PC-3 (cell line): ENCODE measurements around the gene ZNF417. TPM values are rescaled to one million over a fixed set of nuclear protein-coding genes. Genes with fewer than 3 reads are reported as not detected.
A peak's percentile ranks its signal among the peaks of the same experiment; 100 is the strongest.
"Not testable (repeated sequence)": the region's sequence is repeated elsewhere in the genome, so short reads cannot be mapped to it uniquely, and the experiment has no call there.

Experiments used
- ATAC-seq: fragments of 200-7000 bp; cut with Tn5 transposase; 2 replicates; pipeline ENCODE4 v1.9.1; 2020; ENCODE audit warnings: mild to moderate bottlenecking, moderate library complexity
- Bru-seq: library from RNA; stranded (reverse); fragments of 400-500 nt; gene quantifications from one replicate; lab custom pipeline; 2021; lab: Mats Ljungman, UMichigan
- BruChase-seq, 2 experiments: library from RNA; stranded (reverse); fragments of 400-500 nt; gene quantifications; one replicate each; lab custom pipeline; 2021; lab: Mats Ljungman, UMichigan
- BruUV-seq: library from RNA; stranded (reverse); fragments of 400-500 nt; replicated peaks from 2 replicates; lab custom pipeline; 2021; lab: Mats Ljungman, UMichigan
- CTCF ChIA-PET: fragments of 300-600 bp; sonication (Branson Sonifier 250); formaldehyde crosslinking; loops from one replicate; lab custom pipeline; 2022; ENCODE audit warnings: antibody characterized with exemption; lab: Charles Lee
- POLR2A ChIA-PET: fragments of 300-600 bp; sonication (Branson Sonifier 250); formaldehyde crosslinking; loops from one replicate; lab custom pipeline; 2022; ENCODE audit warnings: antibody characterized with exemption; ENCODE audit not compliant: unreplicated experiment; lab: Charles Lee
- DNase-seq: peaks from one replicate; pipeline ENCODE4 v3.0.0-alpha.2; 2015
- H2AFZ ChIP-seq: fragments of 300-600 bp; sonication (generic); 2 replicates; pipeline ENCODE4 v1.6.0; 2016; ENCODE audit warnings: antibody characterized with exemption, low read length
- H3F3A ChIP-seq: fragments of 300-600 bp; sonication (generic); one replicate; pipeline ENCODE4 v1.6.0; 2017; ENCODE audit warnings: antibody characterized with exemption, low read length, control low read depth, mild to moderate bottlenecking; ENCODE audit not compliant: unreplicated experiment
- H3K27ac ChIP-seq: fragments of 300-600 bp; sonication (generic); 2 replicates; pipeline ENCODE4 v1.5.1; 2016; ENCODE audit warnings: mild to moderate bottlenecking, low read length
- H3K27me3 ChIP-seq: fragments of 300-600 bp; sonication (generic); 2 replicates; pipeline ENCODE4 v1.6.1; 2016; ENCODE audit warnings: low read length, mixed read lengths
- H3K36me3 ChIP-seq: fragments of 300-600 bp; sonication (generic); 2 replicates; pipeline ENCODE4 v1.6.1; 2016; ENCODE audit warnings: low read depth, mixed run types, low read length, mixed read lengths
- H3K4me1 ChIP-seq: fragments of 300-600 bp; sonication (generic); 2 replicates; pipeline ENCODE4 v1.5.1; 2016; ENCODE audit warnings: low read length; ENCODE audit not compliant: insufficient read depth
- H3K4me2 ChIP-seq: fragments of 300-600 bp; sonication (generic); 2 replicates; pipeline ENCODE4 v1.6.0; 2016; ENCODE audit warnings: low read length
- H3K4me3 ChIP-seq: fragments of 300-600 bp; sonication (generic); 2 replicates; pipeline ENCODE4 v1.5.1; 2016; ENCODE audit warnings: mild to moderate bottlenecking, low read length, mixed read lengths
- H3K79me2 ChIP-seq: fragments of 300-600 bp; sonication (generic); 2 replicates; pipeline ENCODE4 v1.6.1; 2017; ENCODE audit warnings: low read length, mixed read lengths
- H3K9ac ChIP-seq: fragments of 300-600 bp; sonication (generic); 2 replicates; pipeline ENCODE4 v1.6.0; 2016; ENCODE audit warnings: mild to moderate bottlenecking, low read length
- H3K9me2 ChIP-seq: fragments of 300-600 bp; sonication (generic); replicated peaks from 2 replicates; pipeline ENCODE4 v1.6.1; 2016; ENCODE audit warnings: mixed run types, low read length, mixed read lengths
- H3K9me3 ChIP-seq: fragments of 300-600 bp; sonication (generic); 2 replicates; pipeline ENCODE4 v1.6.1; 2016; ENCODE audit warnings: low read length, mixed read lengths
- H4K20me1 ChIP-seq: fragments of 300-600 bp; sonication (generic); 2 replicates; pipeline ENCODE4 v1.6.1; 2016; ENCODE audit warnings: low read length, mixed read lengths
- CTCF ChIP-seq: fragments of 300-600 bp; sonication (generic); conservative IDR thresholded peaks from 2 replicates; pipeline ENCODE4 v1.5.1; 2017; ENCODE audit warnings: antibody characterized with exemption, low read depth, mild to moderate bottlenecking, low read length
- EZH2 ChIP-seq: fragments of 300-600 bp; sonication (generic); IDR thresholded peaks from one replicate; pipeline ENCODE4 v1.6.1; 2017; ENCODE audit warnings: antibody characterized with exemption, mild to moderate bottlenecking, low read length; ENCODE audit not compliant: unreplicated experiment
- EZH2phosphoT487 ChIP-seq: fragments of 300-600 bp; sonication (generic); IDR thresholded peaks from 2 replicates; pipeline ENCODE4 v1.6.1; 2018; ENCODE audit warnings: mild to moderate bottlenecking, antibody characterized with exemption, low read length, borderline replicate concordance
- intact Hi-C: fragments of 100-400 bp; cut with micrococcal nuclease; formaldehyde crosslinking; loops from 2 replicates; pipeline ENCODE4 v1.9.0; 2023
- long read RNA-seq: library from polyadenylated mRNA; unstranded; transcript quantifications from one replicate; pipeline ENCODE4 v2.0.0, GENCODE V29; 2021; ENCODE audit not compliant: unreplicated experiment
- total RNA-seq: library from RNA; depleted of rRNA; stranded (reverse); fragments of >200 nt; gene quantifications from 2 replicates; pipeline ENCODE4 v1.2.3, GENCODE V29; 2014; rRNA removed

ZNF417 gene
- 9.3 and 10.1 TPM in 2 replicates for total RNA-seq
- Bru-seq, nascent RNA: percentile 87 among the genes with signal in this experiment
- percentile 92 among the genes with signal in this experiment for BruChase-seq, experiment 1, labeled RNA remaining after a 6-hour chase
- BruChase-seq, experiment 2, labeled RNA remaining after a 2-hour chase: percentile 96 among the genes with signal in this experiment
- long read RNA-seq, partial matches to known transcripts: 0 of 11 reads
- long read RNA-seq, other reads (novel, unspliced or antisense): 8 of 11 reads

GRCh38 chr19:57916168-57916995 lies at the start of gene ZNF417:
TSS of gene ZNF417 (minus strand) at chr19:57916592. CDS start at chr19:57916411, 181 bp downstream.
- H3K79me2 ChIP-seq: peaks cover 17% of the 10 kb centered on the region
- H3K27ac ChIP-seq, H3K9me3 ChIP-seq, H3F3A ChIP-seq, intact Hi-C loops, H4K20me1 ChIP-seq, H3K4me1 ChIP-seq, POLR2A ChIA-PET, H3K27me3 ChIP-seq, H3K9me2 ChIP-seq: not testable (repeated sequence)
- TF ChIP-seq CTCF: peak; percentile 43
- H3K9ac ChIP-seq: peak within 1 kb of the TSS; percentile 83
- TSS peak; percentile 71 for BruUV-seq
- H2AFZ ChIP-seq: peak within 1 kb of the TSS; percentile 94
- ATAC-seq (peak; percentile 100), DNase-seq (peak; percentile 97)
- H3K4me2 ChIP-seq: peak within 1 kb of the TSS; percentile 97
- CTCF ChIA-PET: interaction anchor here (1.0 kb wide), 1 partner anchor 312 kb away, joined by 3 read pairs; no protein-coding TSS in a partner anchor
- H3K4me3 ChIP-seq: peak within 1 kb of the TSS; percentile 98
- H3K36me3 ChIP-seq: peaks cover 31% of the 10 kb centered on the region

- Histone ChIP-seq H3K9me2 (no peaks in the 10 kb centered on the region), H3K4me1 (no peaks in the 10 kb centered on the region), H2AFZ (no peak overlapping the region), H3K4me2 (no peak overlapping the region), H4K20me1 (no peaks in the 10 kb centered on the region), H3K27ac (no peak overlapping the region), H3K4me3 (no peak overlapping the region), H3K36me3 (no peaks in the 10 kb centered on the region; the same call in 1 of the 2 replicates), H3K27me3 (no peaks in the 10 kb centered on the region), H3K79me2 (no peaks in the 10 kb centered on the region), H3K9me3 (peaks cover 43% of the 10 kb centered on the region), H3K9ac (no peak overlapping the region), H3F3A (no peaks in the 10 kb centered on the region)
- intact Hi-C loops: no loop called here
- no peak for ATAC-seq
- TF ChIP-seq EZH2: no peak
- no peak for TF ChIP-seq CTCF
- TF ChIP-seq EZH2phosphoT487: no peak
- ChIA-PET CTCF (no interaction called here), POLR2A (no interaction called here)
- no peak for DNase-seq
- BruUV-seq: no TSS peak
Measured at GRCh38 chr19:57964761-57965160, 48.4 kb upstream of the ZNF417 start.
